Activated gamma-delta T cell treated with Interleukin-2 at 50 U/mL for 16 hours (primary cell): ENCODE measurements around the gene GPR149.

ENCODE experiments used
- DNase-seq: peaks from one replicate; pipeline ENCODE4 v3.0.0-alpha.2; 2020

GPR149 gene

DNA sequence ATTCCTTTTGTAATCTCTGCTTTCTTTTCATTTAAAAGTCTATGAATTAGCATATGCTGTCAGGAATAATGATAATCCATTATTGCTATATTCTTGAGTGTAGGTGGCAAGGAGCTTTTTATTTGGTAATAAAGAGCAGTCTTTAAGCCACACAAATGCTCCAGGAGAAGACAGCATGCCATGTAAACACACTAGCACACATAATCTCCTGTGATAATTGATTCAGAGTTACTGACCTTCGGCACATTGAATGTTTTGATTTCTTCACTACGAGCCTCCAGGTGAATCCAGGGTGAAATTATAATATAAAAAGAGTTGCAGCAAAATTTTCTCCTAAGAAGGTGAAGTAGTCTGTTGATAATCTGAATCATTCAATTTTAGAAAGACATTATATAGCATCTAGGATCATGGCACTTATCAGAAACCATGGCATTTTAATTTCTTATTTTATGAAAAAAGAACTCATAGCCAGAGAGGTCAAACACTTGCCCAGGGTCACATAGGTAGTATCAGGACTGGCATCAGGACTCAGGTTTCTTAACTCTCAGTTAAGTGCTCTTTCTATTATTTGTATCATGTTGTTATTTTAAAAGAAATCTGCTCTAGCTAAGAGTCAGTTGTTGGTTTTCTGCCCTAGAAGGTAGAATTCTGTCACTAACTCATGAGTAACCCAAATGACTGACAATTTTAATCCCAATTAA, 84.4 kb downstream of the GPR149 start:
- no peak for DNase-seq

DNA sequence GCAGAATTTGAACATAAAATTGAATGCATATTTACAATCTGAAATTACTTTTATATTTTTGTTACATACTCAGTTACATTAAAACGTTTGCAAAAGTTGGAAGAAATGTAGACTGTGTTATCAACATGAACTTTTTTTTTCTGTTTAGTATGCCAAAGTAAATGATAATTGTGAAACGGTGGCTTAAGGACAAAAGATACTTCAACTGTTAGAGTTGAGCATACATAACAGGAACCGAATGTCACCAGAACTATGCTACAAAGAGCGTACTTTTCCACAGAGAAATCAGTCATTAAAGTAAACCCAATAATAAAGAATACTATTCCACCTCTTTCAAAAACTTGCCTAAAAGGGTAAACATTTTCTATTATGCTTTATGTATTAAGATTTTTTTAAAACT, 91.4 kb downstream of the GPR149 start:
- DNase-seq: no peak

DNA sequence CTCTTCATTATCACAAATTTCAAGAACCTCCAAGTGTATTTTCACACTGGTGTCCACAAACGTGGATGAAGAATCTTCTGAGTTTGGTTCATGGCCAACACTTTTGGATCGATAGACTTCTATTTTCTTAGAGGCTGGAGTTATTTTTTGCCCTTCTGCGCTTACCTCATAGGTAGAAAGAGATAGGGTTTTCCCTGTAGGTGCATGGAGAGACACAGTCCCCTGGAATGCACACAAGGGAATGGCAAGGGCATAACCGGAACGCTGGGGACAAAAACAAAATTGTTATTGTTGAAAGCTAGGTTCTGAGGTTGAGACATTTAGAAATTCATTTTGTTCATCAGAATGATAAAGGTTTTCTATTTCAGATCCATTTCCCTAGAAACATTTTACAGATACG, 92.0 kb downstream of the GPR149 start:
- DNase-seq: no peak

DNA sequence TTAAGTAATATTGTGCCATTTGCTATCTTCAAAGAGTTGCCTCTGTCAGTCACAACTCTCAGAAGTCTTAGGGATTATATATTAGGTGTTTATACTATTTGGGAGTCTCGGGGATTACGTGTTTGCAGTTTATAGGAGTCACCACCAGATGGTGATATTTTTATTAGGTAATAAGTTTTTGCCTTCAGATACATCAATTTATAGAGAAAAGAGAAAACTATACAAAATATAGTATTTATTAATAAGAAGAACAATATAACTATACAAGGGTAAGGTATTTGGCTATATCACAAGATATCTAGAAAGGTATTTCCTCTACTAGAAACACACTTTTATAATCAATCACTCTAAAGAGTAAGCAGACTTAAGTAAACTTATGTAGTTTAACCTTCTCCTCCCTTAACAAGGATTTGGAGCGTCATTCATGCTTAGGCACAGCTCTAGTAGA, 95.0 kb downstream of the GPR149 start:
- no peak for DNase-seq

DNA sequence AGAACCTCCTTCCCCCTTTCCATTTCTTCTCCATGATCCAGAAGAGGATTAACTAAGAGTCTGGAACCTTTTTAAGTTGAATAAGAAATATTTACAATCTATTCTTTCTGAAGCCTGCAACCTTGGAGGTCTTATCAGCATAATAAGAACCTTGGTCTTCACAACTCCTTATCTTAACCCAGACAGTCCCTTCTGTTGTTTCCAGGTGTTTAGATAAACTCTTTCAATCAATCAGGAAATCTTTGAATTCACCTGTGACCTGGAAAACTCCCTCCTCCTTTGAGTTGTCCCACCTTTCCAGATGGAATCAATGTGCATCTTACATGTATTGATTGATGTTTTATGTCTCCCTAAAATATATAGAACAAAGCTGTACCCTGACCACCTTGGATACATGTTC, 102.1 kb downstream of the GPR149 start:
- no peak for DNase-seq

DNA sequence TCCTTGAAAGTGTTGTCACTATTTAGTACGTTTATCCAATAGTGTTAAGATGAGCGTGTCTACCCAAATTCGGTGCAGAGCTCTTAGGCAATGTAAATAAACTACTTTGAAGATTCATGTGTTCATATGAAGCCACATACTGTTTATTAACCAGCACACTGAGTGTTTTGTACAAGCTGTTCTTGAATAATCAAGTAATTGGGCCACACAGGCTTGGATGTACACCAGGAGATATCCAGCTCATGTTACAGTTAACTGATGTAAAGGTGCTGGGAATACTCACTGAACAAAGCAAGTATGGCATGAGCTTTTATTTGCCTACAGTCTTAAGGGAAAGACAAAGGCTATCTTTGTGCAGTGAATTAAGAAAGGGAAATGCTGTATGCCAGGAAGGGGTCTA, 105.1 kb downstream of the GPR149 start:
- no peak for DNase-seq

DNA sequence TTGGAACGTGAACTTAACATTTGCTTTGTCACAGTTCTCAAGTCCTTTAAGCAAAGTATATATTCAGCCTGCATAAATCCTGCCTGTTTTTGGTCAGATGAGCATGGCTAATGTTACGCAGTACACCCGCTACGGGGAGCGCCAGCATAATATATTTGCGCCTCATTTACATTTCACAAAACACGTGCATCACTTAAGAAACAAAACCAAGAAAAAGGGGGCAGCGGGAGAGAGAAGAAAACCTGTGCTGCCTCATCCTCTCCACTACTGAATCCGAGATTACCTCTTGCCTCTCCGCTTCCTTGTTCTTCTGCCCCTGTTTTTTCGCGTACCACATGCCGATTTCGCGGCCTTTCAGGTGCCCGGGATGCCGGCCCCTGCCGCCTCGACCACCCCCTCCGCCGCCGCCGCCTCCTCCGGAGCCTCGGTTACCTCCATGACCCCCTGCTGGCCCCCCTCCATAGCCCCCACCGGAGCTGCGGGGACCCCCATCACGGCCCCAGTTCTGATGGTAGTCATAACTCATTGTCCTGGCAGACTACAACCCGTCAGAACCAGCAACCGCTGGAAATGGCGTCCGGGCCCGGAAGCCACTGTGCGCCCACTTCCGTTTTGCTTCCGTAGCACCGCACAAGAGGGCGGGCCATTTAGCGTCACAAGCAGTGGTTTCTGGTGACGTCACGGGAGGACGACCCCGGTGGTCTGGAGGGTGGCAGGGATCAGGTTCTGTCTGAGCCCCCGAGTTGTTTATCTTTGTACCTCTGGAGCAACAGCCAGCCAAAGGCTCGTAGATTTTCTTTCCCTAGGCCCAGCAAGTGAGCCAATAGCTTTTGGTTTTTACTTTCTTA, 105.9 kb downstream of the GPR149 start, which contains the start of gene DHX36:
TSS of gene DHX36 (minus strand) at position 597 of the 848 bp plus-strand sequence. CDS start at position 526, 71 bp downstream.
- DNase-seq: peak; percentile 86

DNA sequence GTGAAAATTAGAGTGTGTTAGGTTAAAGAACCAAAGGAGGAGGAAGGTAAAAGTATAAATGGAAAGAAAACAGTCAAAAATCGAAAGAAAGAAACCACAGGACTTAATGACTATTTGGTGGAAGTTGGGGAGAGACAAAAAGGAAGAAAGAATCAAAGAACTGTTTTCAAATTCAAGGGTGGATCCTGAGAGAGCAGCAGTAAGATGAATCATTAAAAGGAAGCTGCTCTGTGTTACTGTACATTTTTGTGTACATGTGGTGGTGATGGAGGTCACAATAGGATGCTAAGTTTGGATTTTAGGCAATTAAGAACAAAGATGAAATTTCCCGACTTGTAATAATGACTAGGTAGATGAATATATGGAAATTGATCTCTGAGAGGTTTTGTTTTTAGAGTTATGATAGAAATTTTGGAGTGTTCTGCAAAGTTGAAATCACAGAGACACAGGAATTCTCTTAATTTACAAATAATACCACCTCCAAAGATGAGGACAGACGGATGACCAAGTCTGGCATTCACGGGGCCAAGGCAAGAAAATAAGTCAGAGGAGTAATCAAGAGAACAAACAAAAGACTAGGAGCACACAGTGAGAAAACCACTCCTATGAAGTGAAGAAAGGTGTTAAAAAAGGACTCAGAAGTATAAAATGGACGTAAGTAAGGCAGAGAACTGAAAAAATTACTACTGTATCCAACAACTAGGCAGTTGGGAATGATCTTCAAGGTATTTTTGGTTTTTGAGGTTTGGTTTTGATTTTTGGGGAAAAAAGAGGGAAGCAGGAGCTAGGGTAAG, 112.8 kb downstream of the GPR149 start:
- no peak for DNase-seq

DNA sequence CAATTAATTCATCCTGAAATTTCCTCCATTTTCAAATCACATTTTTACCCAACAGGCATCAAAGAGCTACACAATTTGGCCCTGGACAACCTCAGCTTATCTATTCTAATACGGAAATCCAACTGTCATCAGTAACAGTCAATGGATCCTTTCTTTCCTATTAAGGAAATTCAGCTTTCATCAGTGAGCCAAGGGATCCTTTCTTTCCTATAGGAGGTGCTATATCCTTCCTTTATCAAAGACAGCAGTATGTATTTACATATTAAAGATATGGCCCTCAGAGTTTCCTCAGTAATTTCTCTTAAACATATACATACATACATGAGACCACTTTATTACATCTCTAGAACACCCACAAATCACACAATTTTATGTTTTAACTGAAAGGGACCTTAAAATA, 115.8 kb downstream of the GPR149 start:
- no peak for DNase-seq

DNA sequence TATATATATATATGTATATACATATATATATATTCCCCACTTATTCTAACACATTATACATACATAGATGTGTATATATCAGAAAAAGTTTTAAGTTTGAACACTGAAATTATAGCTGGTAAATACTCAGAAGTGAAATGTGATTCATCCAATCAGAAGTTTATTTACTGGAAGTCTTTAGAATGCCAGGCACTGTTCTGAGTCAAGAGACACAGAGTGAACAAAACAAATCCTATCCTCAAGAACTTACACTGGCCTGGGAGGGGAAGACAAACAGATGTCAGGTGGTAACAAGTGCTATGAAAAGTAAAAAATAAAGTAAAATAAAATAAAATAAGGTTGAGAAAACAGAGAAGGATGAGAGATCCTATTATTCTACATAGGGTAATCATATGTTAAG, 119.2 kb downstream of the GPR149 start:
- DNase-seq: no peak

DNA sequence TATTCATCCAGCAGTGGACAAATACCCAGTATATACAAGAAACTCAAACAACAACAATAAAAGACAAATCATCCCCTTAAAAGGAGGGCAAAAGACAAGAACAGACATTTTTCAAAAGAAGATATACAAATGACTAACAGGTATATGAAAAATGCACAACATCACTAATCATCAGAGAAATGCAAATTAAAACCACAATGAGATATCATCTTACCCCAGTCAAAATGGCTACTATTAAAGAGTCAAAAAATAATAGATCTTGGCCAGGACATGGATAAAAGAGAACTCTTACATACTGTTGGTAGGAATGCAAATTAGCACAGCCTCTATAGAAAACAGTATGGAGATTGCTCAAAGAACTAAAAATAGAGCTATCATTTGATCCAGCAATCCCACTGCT, 122.6 kb downstream of the GPR149 start:
- no peak for DNase-seq

DNA sequence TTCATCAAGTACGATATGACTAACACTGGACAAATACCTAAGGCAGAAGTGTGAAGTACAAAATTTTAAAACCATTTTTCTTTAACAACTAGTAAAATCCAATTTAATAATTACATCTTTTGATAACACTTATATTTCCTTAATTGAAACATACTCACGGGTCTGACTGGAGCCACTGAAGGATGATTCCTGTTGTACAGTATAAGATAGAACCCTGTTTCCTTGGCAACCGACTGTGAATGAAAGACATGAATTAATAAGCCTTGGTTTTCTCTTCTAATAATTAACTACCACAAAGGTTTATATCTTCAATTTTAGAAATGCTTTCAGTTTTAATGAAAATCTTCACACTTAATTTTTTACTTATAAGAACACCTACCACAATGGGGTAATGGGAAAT, 125.1 kb downstream of the GPR149 start:
- DNase-seq: no peak

DNA sequence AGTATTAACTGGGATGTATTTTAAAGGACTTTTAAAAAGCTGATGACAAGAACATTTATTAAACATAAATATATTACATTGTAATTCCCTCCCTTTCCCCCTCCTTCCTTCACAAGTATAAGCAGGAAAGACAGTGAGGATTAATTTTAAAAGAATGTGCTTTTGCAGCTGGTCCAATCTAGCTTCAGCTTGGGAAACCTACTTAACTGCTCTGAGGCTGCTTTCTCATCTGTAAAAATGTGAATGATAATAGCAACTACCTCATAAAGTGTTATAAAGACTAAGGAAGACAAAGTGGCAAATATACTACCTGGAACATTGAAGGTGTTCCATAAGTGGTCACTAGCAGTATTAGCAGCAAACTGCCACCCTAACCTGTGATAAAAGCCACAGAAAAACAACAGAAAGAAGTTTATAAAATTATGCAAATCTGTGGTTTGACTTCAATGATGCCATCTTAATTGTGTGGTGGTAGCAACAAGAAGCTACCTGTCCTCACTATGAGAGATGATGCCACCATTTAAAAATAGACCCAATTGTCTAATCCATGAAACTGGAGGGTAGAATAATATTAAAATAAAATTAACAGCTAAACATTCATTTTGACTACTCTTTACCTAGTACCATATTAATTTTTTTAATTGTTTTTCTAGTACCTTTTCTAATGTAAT, 125.7 kb downstream of the GPR149 start:
- no peak for DNase-seq

DNA sequence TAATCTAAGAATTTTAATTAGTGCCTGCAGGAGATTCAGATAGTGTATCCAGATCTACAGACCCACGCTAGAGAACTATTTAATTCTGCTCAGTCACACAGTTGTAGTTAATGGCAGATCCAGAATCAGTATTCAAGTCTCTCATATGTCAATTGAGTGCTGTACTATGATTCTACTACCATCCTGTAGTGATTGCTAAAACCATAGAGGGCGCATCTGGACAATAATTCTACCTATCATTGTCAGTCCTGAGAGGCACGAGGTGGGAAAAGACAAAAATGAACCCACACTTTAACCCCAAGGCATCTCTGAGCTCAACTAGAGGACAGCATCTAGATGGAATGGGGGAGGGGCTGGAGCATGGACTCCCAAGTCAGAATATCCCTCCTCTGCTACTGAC, 128.4 kb downstream of the GPR149 start:
- DNase-seq: no peak

DNA sequence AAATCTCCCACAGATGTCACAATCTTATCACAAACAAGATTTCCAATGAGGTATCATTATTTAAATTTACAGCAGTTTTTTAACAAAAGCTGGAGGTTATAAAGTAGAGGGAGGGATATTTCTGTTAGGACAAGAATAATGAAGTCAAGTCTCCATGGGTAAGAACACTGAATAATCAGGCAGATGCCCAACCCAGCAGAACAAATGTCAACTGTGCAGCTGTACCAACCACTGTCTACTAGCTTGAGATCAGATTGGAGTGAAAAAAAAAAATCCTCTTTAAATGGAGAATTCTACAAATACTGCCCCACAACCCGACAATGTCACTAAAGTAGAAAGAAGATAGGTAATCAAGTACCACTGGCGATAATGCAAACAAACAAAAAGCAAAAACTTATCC, 136.0 kb downstream of the GPR149 start:
- DNase-seq: no peak

DNA sequence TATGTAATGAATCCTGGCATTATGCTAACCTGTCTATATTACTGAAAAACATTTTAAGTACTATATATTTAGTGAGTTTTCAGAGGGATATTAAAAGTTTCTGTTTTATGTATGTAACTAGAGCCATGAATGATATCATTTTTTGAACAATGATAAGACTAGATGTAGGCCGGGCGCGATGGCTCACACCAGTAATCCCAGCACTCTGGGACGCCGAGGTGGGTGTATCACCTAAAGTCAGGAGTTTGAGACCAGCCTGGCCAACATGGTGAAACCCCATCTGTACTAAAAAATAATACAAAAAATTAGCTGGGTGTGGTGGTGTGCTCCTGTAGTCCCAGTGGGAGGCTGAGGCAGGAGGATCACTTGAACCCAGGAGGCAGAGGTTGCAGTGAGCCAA, 139.8 kb downstream of the GPR149 start:
- no peak for DNase-seq
